HG03064 (cell line): ENCODE data around the gene AUNIP.
A peak's percentile ranks its signal among the peaks of the same experiment; 100 is the strongest.

Source experiments
- ATAC-seq: cut with Tn5 transposase; IDR thresholded peaks from one replicate; pipeline ENCODE4 v1.9.1; 2021; ENCODE audit warnings: low read depth; ENCODE audit not compliant: unreplicated experiment

Gene AUNIP

DNA sequence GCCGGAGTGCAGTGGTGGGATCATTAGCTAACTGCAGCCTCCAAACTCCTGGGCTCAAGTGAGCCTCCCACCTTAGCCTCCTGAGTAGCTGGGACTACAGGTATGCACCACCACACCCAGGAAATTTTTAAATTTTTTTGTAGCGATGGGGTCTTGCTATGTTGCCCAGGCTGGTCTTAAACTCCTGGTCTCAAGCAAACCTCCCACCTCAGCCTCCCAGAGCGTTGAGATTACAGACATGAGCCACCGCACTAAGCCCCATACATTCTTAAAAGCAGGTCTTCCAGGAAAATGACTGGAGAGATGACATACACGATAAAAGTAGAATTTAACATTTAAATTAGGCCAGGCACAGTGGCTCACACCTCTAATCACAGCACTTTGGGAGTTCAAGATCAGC is 26.1 kb downstream of the AUNIP start:
- no peak for ATAC-seq

DNA sequence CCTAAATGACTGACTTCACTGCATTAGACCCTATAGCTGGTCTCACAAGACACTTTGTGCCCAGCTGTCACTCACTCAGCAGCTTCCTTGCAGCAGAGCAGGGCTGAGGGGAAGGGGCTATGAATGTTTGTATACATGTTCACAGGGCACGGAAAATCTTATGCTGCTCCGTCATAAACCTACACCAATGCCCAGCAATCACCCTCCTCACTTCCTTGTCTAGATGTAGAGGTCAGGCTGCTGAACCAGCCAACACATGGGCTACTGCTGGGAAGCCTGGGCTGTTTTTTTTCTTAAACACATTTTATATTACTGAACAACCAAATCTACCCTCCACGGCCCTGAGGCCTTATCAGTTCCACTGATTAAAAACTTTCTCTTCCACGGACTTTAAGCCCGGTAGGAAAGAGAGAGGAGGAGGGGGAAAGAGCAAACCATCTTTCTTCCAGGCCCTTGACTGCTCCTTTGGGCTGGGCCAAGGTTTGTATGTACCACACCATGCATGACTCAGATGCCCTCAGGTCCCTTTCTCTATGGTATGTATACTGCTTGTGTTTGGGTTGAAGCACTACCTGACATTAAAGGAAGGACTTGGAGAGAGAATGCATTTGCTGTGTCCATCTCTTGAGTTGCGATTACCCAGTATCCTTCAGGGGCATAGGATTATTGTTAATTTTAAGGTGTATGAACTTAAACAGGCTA is 26.8 kb downstream of the AUNIP start:
- ATAC-seq: no peak

DNA sequence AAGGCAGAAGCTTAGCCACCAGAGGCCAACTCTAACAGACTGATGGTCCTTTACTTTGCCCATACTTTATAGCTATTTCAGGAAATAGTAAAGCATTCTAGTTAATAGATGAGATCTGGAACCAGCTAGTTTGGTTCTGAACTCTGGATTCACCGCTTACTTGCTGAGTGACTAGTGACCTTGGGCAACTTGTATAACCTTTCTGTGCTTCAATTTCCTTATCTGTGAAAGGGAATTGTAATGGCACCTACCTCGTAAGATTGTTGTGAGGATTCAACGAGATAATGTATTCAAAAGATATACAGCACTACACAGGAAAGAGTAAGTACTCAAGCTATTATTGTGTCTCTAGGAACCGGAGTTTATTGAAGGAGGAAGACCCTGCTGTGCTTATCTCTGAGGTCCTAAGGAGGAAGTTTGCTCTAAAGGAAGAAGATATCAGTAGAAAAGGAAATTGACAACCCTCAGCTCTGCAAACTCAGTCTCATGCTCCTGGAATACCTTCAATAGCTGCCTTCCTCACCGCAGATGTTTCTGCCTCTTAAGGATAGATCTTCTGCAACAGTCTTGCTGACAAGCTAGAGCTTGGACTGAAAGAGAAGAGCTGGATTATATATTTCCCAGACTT is 27.6 kb downstream of the AUNIP start:
- ATAC-seq: no peak

DNA sequence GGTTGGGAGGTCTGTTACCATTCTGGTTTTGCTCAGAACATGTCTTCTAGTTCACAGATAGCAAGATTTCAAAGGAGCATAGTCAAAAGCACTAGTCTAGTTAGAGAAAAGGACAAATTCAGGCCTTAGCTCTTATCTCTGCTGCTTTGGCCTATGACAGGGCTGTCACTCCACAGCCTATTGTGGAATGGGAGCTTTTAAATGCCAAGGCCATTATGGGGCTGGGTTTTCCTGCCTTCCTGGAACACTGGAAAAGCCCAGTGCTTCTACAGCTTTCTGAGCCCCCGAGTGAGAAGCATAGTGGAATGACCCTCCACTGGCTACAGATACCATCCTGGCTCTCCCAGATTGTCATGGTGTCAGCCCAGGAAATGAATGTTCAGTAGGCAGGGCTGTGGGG is 30.2 kb downstream of the AUNIP start:
- no peak for ATAC-seq

DNA sequence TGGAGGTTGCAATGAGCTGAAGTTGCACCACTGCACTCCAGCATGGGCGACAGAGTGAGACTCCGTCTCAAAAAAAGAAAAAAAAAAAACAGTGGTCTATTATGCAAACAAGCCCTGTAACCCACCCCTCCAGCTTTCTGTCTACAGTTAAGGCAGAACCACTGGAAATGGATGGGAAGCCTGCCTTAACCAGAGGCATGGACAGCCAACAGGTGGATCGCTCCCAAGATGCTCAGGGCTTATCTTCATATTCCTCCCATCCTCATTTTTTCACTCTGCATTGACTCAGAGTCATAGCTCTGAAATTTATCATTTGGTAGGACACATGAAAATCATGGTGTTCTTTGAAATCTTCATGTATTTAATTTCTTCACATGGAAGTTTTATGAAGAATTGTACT is 30.8 kb downstream of the AUNIP start:
- ATAC-seq: no peak

DNA sequence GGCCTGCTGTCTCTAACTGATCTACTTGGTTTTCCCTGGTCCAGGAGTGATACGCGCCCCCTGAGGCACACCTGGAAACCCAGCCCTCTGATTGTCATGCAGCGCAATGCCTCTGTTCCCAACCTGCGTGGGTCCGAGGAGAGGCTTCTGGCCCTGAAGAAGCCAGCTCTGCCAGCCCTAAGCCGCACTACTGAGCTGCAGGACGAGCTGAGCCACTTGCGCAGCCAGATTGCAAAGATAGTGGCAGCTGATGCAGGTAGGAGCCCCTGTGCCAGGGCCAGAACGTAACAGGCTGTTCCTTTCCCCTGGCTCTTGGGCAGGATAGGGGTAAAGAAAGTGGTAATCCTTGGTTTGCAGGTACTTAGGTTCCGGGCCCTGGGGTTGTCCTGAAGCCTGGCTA is 32.7 kb downstream of the AUNIP start:
- no peak for ATAC-seq

DNA sequence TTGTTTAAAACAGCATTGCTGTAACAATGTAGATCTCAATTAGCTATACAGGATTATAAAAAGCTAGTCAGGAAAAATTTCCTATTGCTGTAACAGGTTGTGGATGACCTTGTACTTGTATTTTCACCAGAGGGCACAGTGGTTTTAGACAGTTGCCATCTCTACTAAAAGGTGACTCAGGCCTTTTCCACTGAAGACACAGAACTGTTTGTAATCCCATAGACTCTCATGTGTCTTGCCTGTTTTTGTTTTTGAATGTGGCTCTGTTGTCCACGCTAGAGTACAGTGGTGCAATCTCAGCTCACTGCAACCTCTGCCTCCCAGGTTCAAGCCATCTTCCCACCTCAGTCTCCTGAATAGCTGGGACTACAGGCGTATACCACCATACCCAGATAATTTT is 33.7 kb downstream of the AUNIP start:
- no peak for ATAC-seq

DNA sequence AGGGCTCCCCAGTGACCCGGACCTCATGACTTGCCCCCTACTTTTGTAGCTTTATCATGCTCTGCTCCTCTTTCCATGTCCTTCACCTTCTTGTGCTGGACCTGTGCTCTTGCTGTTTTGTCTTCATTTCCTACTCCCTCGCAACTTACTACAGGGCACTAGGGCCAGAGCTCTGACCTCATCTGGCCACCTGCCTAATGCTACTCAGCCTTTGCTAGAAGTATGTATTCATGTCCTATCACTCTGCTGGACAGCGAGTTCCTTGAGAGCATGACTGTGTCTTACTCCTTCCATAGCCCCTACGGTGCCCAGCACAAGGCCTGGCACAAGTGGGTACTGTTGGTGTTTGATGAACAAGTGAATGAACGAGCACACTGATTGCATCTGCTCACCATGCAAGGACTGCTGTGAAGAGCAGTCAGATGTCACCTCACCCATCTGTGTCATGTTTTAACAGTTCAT is 37.6 kb downstream of the AUNIP start:
- ATAC-seq: no peak

DNA sequence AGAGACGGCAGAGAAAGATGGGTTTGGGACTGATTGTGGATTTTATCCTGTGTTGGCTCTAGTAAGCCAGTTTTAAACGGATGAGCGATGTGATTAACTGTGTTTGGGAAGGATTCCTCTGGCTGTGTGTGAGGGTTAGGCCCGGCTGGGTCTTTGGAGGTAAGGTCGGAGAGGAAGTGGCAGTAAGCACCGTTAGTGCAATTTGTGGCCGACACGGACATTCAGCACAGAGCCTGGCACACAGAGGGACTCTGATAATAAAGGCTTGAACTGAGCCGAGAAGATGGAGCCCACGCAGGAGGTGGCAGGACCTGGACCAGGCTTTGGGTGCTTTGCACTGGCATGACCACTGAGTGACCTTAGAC is 38.2 kb downstream of the AUNIP start:
- ATAC-seq: no peak

DNA sequence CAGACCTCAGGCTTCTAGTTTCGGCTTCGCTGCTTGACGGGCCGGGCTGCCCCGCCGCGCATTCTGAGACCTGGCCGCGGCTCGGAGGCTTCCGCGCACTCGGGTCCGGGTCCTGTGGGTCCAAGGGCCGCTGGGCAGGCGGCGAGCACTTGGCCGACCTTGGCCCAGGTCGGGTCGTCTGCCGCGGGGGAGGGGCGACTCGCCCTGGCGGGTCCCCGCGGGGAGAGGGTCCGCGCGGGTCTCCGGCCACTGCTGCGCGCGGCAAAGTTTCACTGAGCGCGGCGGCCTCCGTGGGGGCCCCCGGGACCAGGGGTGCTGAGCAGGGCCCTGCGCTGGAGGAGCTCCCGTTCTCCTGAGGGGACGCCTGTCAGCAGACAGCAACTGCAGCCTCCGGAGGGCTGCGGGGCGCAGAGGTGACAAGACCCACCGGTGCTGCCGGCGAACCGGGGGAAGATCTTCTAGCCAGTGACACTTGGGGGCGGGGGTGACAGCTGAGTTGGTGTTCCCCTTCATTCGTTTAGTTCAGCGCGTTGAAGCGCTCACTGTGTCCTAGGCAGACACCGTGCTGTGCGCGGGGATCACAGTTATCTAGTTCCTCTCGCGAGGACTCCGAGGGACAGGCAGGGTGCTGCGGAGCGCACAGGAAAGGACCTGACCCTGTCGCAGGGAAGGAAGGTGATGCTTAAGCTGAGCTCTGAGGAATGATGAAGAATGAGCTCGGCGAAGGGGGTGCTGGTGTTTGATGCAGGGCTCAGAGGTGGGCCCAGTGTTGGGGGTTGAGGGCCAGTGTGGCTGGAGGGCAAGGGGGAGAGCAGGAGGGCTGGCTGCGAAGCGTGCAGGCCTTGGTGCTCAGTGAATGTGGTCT is 38.8 kb downstream of the AUNIP start:
- peak; percentile 56 for ATAC-seq

DNA sequence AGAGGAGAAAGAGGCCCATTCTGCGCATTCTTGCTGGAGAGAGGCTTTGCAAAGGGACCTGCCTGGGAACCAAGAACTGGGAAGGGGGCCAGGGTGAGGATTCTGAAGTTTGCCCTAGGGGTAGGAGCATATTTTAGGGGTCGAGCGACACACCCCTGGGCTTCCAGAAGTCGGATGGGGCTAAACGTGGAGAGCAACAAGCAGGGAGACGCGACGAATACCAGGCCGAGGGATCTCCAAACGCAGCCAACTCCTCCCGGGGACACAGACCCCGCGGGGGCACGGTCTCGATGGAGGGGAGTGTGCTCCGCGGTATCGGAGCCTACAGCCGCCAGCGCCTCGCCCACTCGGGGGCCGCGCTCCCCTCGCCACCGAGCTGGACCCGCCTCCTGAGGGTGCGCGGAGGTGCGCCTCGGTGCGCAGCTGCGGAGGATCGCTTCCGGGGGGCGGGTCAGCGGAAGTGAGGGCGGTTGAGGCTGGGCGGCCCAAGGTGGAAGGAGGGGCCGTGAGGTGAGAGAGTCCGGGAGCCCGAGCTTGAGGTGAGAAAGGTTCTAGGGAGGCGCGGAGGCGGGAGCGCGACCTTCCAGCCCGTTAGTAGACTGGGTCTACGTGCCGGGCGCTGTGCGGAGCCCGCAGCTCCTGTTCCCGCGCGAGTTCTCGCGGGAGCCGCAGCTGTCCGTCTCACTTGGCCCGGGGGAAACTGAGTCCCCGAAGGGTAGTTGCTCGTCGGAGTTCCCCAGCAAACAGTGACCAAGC is 39.6 kb downstream of the AUNIP start, which contains the start of gene MTFR1L:
Gene MTFR1L, plus strand, starts transcription at position 464 of the 756 bp plus-strand sequence. CDS start 3,151 bp downstream, outside the sequence.
- ATAC-seq: peak; percentile 70

DNA sequence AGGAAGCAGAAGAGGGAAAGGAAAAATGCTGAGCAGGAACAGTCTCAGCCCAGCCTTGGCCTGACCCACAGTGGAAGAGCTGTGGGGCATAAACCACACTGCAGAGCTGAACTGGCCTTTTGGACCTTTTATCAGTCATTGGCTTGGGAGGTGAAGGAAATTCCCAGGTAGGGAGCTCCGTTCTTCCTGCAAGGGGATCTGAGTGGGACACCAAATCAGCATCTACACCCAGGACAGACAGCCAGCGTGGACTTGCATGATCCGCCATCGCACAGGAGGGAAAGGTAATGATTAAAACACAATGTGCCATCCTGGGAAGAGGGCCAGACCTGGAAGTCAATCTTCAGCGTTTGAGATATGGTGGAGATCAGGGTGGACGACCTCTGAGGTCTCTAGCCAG is 40.7 kb downstream of the AUNIP start:
- ATAC-seq: no peak

DNA sequence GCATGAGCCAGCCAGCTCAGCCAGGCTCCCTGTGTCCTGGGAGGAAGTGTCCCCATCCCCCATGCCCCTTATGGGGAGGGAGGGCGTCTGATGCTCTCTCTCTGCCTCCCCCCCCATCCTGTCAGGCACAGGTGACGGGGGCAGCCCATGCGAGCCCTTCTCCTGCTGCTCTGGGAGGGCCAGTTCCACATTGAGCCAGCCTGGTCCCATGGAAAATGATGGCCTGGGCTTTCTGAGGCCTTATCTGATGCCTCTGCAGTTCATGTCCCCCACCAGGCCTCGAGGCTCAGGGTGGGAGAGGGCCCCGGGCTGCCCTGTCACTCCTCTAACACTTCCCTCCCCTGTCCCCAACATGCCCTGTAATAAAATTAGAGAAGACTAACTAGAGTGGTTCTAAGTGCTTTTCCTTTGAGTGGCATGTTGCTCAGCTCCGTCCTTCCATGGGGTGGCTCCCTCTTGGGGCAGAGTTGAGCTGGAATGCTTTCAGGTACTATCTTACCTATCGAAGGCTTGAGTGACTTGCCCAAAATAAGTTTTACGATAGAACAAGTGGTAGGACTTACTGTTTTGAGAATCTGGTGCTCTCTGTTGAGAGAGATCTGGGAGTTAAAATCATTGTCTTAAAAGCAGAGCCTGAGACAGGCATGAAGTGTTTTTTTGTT is 41.3 kb downstream of the AUNIP start:
- ATAC-seq: no peak

DNA sequence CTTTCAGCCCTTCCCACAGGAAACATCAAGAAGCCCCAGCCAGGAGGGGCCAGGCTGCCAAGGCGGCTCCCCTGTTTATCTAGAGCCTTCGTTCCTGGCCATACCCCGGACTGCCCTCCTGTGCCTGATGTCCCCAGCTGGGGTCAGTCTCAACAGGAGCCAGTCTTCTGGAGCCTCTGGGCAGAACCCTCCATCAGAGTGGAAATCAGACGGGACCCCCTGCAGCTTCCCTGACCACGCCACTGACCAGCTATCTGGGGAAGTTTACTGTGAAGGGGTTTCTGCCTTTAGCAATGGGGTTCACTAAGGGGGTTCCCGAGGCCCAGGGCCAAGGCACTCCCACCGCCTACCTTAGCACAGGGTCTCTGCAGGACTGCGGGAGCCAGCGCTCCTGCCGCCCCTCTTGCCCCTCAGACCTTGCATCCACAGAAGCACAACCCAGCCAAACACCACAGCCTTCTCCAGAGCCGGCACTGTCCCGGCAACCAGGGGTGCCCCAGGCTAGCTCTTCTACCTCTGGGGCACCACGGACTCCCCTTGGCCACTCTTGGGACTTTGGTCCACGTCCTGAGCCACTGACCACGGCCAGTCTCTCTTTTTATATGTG is 43.0 kb downstream of the AUNIP start:
- ATAC-seq: no peak

DNA sequence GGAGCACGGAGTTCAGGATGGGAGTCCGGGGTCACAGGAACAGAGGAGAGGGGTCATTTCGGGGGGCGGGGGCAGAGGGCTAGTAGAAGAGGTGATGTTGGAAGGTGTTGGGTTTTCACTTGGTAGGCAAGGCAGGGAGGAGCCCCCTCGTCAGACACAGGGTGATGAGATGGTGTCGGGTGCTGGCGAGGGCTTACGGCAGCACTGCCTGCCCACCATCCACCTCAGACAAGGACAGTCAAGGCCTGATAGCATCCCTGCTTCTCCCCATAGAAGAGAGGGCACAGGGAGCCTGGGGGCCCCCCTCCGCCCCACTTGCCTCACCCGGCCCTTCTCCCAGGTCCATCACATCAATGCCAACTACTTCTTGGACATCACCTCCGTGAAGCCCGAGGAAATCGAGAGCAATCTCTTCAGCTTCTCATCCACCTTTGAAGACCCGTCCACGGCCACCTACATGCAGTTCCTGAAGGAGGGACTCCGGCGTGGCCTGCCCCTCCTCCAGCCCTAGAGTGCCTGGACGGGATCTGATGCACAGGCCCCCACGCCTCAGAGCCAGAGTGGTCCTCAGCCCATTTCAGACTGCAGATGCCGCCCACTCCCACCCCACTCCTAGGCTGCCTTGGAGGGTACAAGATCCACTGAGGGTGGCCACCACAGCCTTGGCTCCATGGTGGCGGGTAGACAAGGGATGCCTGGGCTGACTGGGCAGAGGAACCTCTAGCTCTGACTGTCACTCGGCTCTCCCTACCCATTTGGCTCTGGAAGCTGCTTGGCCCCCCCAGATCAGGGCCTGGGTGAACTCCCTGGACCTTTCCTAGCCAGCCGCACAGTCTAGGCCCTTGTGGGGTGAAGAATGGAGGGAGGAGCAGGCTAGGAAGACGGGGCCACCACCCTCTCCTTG is 43.8 kb downstream of the AUNIP start:
- ATAC-seq: no peak

DNA sequence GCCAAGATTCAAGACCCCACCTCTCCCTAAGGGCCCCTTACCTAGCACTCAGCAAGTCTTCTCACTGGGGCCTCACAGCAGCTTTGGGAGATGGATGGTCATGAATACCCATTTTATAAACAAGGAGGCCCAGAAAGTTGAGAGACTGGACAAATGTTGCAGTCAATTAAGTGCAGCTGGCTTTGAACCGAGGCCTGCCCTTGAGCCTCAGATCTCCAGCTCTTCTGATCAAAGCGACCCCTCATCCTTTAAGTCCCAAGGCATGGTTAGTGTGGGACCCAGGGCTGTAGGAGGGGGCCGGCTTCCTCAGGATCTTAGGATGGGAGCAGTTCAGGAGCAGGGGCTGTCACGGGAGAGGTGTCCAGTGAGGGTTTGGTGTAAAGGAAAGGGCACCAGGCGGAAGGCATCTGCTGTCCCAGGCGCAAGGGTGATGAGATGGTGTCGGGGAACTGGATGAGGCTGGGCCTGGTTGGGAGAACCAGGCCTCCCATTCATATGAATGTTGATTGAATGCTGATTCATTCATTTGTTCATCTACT is 44.6 kb downstream of the AUNIP start:
- ATAC-seq: no peak

DNA sequence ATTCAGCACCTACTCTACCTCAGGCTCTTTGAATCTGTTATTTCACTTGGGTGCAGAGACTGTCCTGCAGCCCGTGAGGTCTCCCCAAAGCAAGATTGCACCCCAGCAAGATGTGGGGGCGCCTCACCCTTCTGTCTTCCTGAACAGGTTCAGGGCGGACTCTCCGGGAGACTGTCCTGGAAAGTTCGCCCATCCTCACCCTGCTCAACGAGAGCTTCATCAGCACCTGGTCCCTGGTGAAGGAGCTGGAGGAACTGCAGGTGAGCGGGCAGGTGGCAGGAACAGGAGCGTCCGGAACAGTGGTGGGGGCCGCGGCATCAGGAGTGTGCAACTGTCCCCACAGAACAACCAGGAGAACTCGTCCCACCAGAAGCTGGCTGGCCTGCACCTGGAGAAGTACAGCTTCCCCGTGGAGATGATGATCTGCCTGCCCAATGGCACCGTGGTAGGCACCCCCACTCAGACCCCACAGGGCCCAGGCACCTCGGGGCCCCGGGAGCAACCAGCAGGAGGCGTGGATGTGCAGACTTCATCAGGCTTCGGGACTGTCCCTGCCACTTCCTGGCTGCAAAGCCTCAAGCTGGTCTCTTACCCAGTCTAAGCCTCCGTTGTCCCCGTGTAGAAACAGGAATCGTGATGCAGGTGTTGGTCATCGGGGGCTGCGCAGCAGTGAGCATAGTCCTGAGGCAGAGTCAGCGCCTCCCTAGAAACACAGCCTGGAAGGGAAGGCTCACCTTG is 45.4 kb downstream of the AUNIP start:
- ATAC-seq: no peak
